Measurements from ENCODE around the gene ATP5MG. TPM values are rescaled to one million over a fixed set of nuclear protein-coding genes. Genes with fewer than 3 reads are reported as not detected.

The ATP5MG gene
- total RNA-seq, 2 donors from 2014 or later = 183 to 184 TPM

- H3K9me3 ChIP-seq (ENCODE audit: control insufficient read depth, low read length, poor library complexity, severe bottlenecking) = no peaks in the 10 kb centered on the region
- DNase-seq = no peak
- Mint-ChIP-seq H3K27ac (peak overlapping the region; percentile 96), H3K4me1 (peaks cover 71% of the 10 kb centered on the region), H3K36me3 (ENCODE audit: low read depth) (no peaks in the 10 kb centered on the region), H3K4me3 (peak overlapping the region; percentile 73), H3K27me3 (no peaks in the 10 kb centered on the region)
- no peak for ATAC-seq
Measured at GRCh38 chr11:118439646-118440045, 38.2 kb downstream of the ATP5MG start.

GRCh38 chr11:118441770-118442275, 40.4 kb downstream of the ATP5MG start:
- no peak for ATAC-seq
- no peak for DNase-seq
- H3K27ac Mint-ChIP-seq = peak overlapping the region; percentile 96
- peak overlapping the region; percentile 65 for H3K4me3 Mint-ChIP-seq
- H3K9me3 ChIP-seq (ENCODE audit: control insufficient read depth, low read length, poor library complexity, severe bottlenecking) = no peaks in the 10 kb centered on the region
- H3K4me1 Mint-ChIP-seq = peaks cover 78% of the 10 kb centered on the region
- H3K36me3 Mint-ChIP-seq (ENCODE audit: low read depth) = peaks cover under 1% of the 10 kb centered on the region
- H3K27me3 Mint-ChIP-seq = no peaks in the 10 kb centered on the region

- Mint-ChIP-seq H3K36me3 (ENCODE audit: low read depth) (peaks cover 3% of the 10 kb centered on the region), H3K4me3 (peak overlapping the region; percentile 65), H3K27me3 (no peaks in the 10 kb centered on the region), H3K27ac (peak overlapping the region; percentile 96), H3K4me1 (peaks cover 78% of the 10 kb centered on the region)
- DNase-seq (no peak), ATAC-seq (no peak)
- H3K9me3 ChIP-seq (ENCODE audit: control insufficient read depth, low read length, poor library complexity, severe bottlenecking) = no peaks in the 10 kb centered on the region
Measured at GRCh38 chr11:118442301-118442700, 40.9 kb downstream of the ATP5MG start.

- Mint-ChIP-seq H3K27ac (peak overlapping the region; percentile 96), H3K36me3 (ENCODE audit: low read depth) (peaks cover 6% of the 10 kb centered on the region), H3K4me3 (peak overlapping the region; percentile 65), H3K27me3 (no peaks in the 10 kb centered on the region), H3K4me1 (peaks cover 78% of the 10 kb centered on the region)
- peak; percentile 4 for ATAC-seq
- no peak for DNase-seq
- no peaks in the 10 kb centered on the region for H3K9me3 ChIP-seq (ENCODE audit: control insufficient read depth, low read length, poor library complexity, severe bottlenecking)
Measured at GRCh38 chr11:118442908-118443589, 41.6 kb downstream of the ATP5MG start.

- Mint-ChIP-seq H3K27ac (peak overlapping the region; percentile 96), H3K36me3 (ENCODE audit: low read depth) (peaks cover 6% of the 10 kb centered on the region), H3K4me1 (peaks cover 74% of the 10 kb centered on the region), H3K4me3 (peak overlapping the region; percentile 56), H3K27me3 (no peaks in the 10 kb centered on the region)
- DNase-seq (no peak), ATAC-seq (peak; percentile 76)
- no peaks in the 10 kb centered on the region for H3K9me3 ChIP-seq (ENCODE audit: control insufficient read depth, low read length, poor library complexity, severe bottlenecking)
Measured at GRCh38 chr11:118443590-118444218, 42.3 kb downstream of the ATP5MG start.

- Mint-ChIP-seq H3K27ac (peak overlapping the region; percentile 71), H3K36me3 (ENCODE audit: low read depth) (peaks cover 6% of the 10 kb centered on the region), H3K27me3 (no peaks in the 10 kb centered on the region)
Measured at GRCh38 chr11:118447423-118447822, 46.0 kb downstream of the ATP5MG start.

GRCh38 chr11:118448294-118448693, 46.9 kb downstream of the ATP5MG start:
- H3K4me3 Mint-ChIP-seq = no peak overlapping the region
- no peak overlapping the region for H3K27ac Mint-ChIP-seq
- H3K4me1 Mint-ChIP-seq = peaks cover 57% of the 10 kb centered on the region
- ATAC-seq (no peak), DNase-seq (no peak)
- H3K9me3 ChIP-seq (ENCODE audit: control insufficient read depth, low read length, poor library complexity, severe bottlenecking) = no peaks in the 10 kb centered on the region
- H3K36me3 Mint-ChIP-seq (ENCODE audit: low read depth) = peaks cover 10% of the 10 kb centered on the region
- no peaks in the 10 kb centered on the region for H3K27me3 Mint-ChIP-seq

More at GRCh38 chr11:118447423-118447822, 46.0 kb downstream of the ATP5MG start:
- peak overlapping the region; percentile 60 for H3K4me3 Mint-ChIP-seq
- H3K4me1 Mint-ChIP-seq = peaks cover 58% of the 10 kb centered on the region
- ATAC-seq (no peak), DNase-seq (no peak)
- no peaks in the 10 kb centered on the region for H3K9me3 ChIP-seq (ENCODE audit: control insufficient read depth, low read length, poor library complexity, severe bottlenecking)

- Mint-ChIP-seq H3K27ac (peak overlapping the region; percentile 54), H3K36me3 (ENCODE audit: low read depth) (peaks cover 16% of the 10 kb centered on the region), H3K4me3 (no peak overlapping the region), H3K4me1 (peaks cover 57% of the 10 kb centered on the region), H3K27me3 (no peaks in the 10 kb centered on the region)
- no peaks in the 10 kb centered on the region for H3K9me3 ChIP-seq (ENCODE audit: control insufficient read depth, low read length, poor library complexity, severe bottlenecking)
- ATAC-seq = no peak
- no peak for DNase-seq
Measured at GRCh38 chr11:118449316-118449918, 48.0 kb downstream of the ATP5MG start.

- Mint-ChIP-seq H3K27me3 (no peaks in the 10 kb centered on the region), H3K4me1 (peaks cover 54% of the 10 kb centered on the region), H3K36me3 (ENCODE audit: low read depth) (peaks cover 16% of the 10 kb centered on the region), H3K27ac (peak overlapping the region; percentile 54), H3K4me3 (peak overlapping the region; percentile 28)
- DNase-seq (no peak), ATAC-seq (no peak)
- no peaks in the 10 kb centered on the region for H3K9me3 ChIP-seq (ENCODE audit: control insufficient read depth, low read length, poor library complexity, severe bottlenecking)
Measured at GRCh38 chr11:118450451-118450850, 49.0 kb downstream of the ATP5MG start.

Other genes with a start within 250 kb of the ATP5MG start
- gene SCN4B, start 248.8 kb upstream of the ATP5MG start, total RNA-seq = not detected
- not detected for gene SCN2B, start 225.0 kb upstream of the ATP5MG start, total RNA-seq
- gene JAML, start 176.6 kb upstream of the ATP5MG start, total RNA-seq = 10 to 100 TPM; 79.9 to 84.0 TPM
- gene MPZL3, start 149.2 kb upstream of the ATP5MG start, total RNA-seq = 10 to 100 TPM; 24.5 to 26.4 TPM
- under 1 TPM; 0.50 to 0.99 TPM for gene MPZL2, start 137.3 kb upstream of the ATP5MG start, total RNA-seq
- 100 to 1,000 TPM; 511 to 544 TPM for gene CD3E, start 96.9 kb upstream of the ATP5MG start, total RNA-seq
- gene CD3D, start 58.9 kb upstream of the ATP5MG start, total RNA-seq = 100 to 1,000 TPM; 313 to 354 TPM
- gene CD3G, start 57.3 kb upstream of the ATP5MG start, total RNA-seq = 100 to 1,000 TPM; 156 to 170 TPM
- gene UBE4A, start 42.0 kb upstream of the ATP5MG start, total RNA-seq = 10 to 100 TPM; 39.4 to 43.5 TPM
- gene KMT2A, start 34.9 kb downstream of the ATP5MG start, total RNA-seq = 100 to 1,000 TPM; 156 to 178 TPM
- under 1 TPM in 1 of 2 donors, not detected in 1; 0.55 TPM for gene TTC36, start 125.9 kb downstream of the ATP5MG start, total RNA-seq
- 1 to 10 TPM; 9.2 to 10.0 TPM for gene TMEM25, start 129.6 kb downstream of the ATP5MG start, total RNA-seq
- gene IFT46, start 164.3 kb downstream of the ATP5MG start, total RNA-seq = 1 to 10 TPM; 5.2 to 5.7 TPM
- 10 to 100 TPM; 86.2 to 87.5 TPM for gene ARCN1, start 170.8 kb downstream of the ATP5MG start, total RNA-seq
- 1 to 10 TPM; 1.8 to 2.6 TPM for gene PHLDB1, start 206.0 kb downstream of the ATP5MG start, total RNA-seq